Epithelial cell of proximal tubule (primary cell): ENCODE results near the gene BCAM. TPM values are rescaled to one million over a fixed set of nuclear protein-coding genes. Genes with fewer than 3 reads are reported as not detected.
"Not testable (repeated sequence)": the region's sequence is repeated elsewhere in the genome, so short reads cannot be mapped to it uniquely, and the experiment has no call there.

Experiments used
- DNase-seq: peaks from one replicate; pipeline ENCODE4 v3.0.0-alpha.2; 2011; ENCODE audit warnings: low read depth
- H3K4me3 ChIP-seq: 2 replicates; pipeline ENCODE4 v1.5.1; 2011; ENCODE audit warnings: low read depth, mild to moderate bottlenecking, low read length
- CTCF ChIP-seq: conservative IDR thresholded peaks from 2 replicates; pipeline ENCODE4 v1.5.1; 2012; ENCODE audit warnings: low read depth, mild to moderate bottlenecking, low read length
- total RNA-seq: library from RNA; depleted of rRNA; stranded (reverse); fragments of >200 nt; gene quantifications from 2 replicates; pipeline ENCODE4 v1.2.3, GENCODE V29; 2015

Gene BCAM
- total RNA-seq, 1 donor from 2014 or later, result 27.7 TPM

- no peak overlapping the region for H3K4me3 ChIP-seq
- no peak for TF ChIP-seq CTCF
- no peak for DNase-seq
These were observed 47.6 kb downstream of the BCAM start for GRCh38 chr19:44856421-44857083.

GRCh38 chr19:44857837-44858236 is 48.9 kb downstream of the BCAM start:
- TF ChIP-seq CTCF, result no peak
- no peak for DNase-seq
- no peak overlapping the region for H3K4me3 ChIP-seq

- not testable (repeated sequence) for H3K4me3 ChIP-seq, DNase-seq
These were observed 52.7 kb downstream of the BCAM start for GRCh38 chr19:44861576-44861975.

GRCh38 chr19:44863990-44864389 is 55.1 kb downstream of the BCAM start:
- DNase-seq, result no peak
- H3K4me3 ChIP-seq, result no peak overlapping the region
- no peak for TF ChIP-seq CTCF

GRCh38 chr19:44865196-44865767 is 56.4 kb downstream of the BCAM start:
- TF ChIP-seq CTCF, result no peak
- H3K4me3 ChIP-seq, result no peak overlapping the region
- no peak for DNase-seq

- no peak overlapping the region for H3K4me3 ChIP-seq
- DNase-seq, result no peak
- no peak for TF ChIP-seq CTCF
These were observed 57.8 kb downstream of the BCAM start for GRCh38 chr19:44866664-44867063.

- DNase-seq, result no peak
- no peak for TF ChIP-seq CTCF
- H3K4me3 ChIP-seq, result no peak overlapping the region
These were observed 58.7 kb downstream of the BCAM start for GRCh38 chr19:44867578-44867977.
